Measurements from ENCODE around the gene SPRR1B.

Gene SPRR1B

GRCh38 chr1:152997901-152998300, 33.1 kb upstream of the SPRR1B start:
- Histone ChIP-seq H2BK5ac (ENCODE audit: low read depth, low read length, poor library complexity, severe bottlenecking) (no peak overlapping the region), H3K9ac (ENCODE audit: low read length) (no peak overlapping the region), H3K27ac (ENCODE audit: low read length, poor library complexity, severe bottlenecking) (no peak overlapping the region), H3K4me1 (ENCODE audit: control insufficient read depth, insufficient read depth, low read depth, low read length) (no peaks in the 10 kb centered on the region), H3K4ac (ENCODE audit: low read depth in 1 of 2, low read length in 2 of 2) (no peak overlapping the region), H4K91ac (ENCODE audit: low read length) (no peak overlapping the region), H2BK120ac (ENCODE audit: low read depth, low read length) (no peak overlapping the region), H4K8ac (ENCODE audit: low read length) (no peak overlapping the region), H2AFZ (ENCODE audit: low read depth, low read length) (no peak overlapping the region), H3K36me3 (ENCODE audit: control insufficient read depth in 1 of 2, insufficient read depth in 2 of 2, low read depth in 1 of 2, low read length in 2 of 2) (no peaks in the 10 kb centered on the region), H3K14ac (ENCODE audit: low read length in 2 of 2) (no peak overlapping the region), H3K27me3 (ENCODE audit: control insufficient read depth in 1 of 2, insufficient read depth in 1 of 2, low read length in 2 of 2) (no peaks in the 10 kb centered on the region), H3K23ac (ENCODE audit: low read length in 2 of 2) (no peak overlapping the region), H2BK15ac (ENCODE audit: low read depth, poor library complexity, severe bottlenecking) (no peak overlapping the region), H3K79me1 (replicated peaks; ENCODE audit: low read length, poor library complexity, severe bottlenecking) (no peaks in the 10 kb centered on the region), H3K18ac (ENCODE audit: low read depth in 1 of 2, low read length in 2 of 2) (no peak overlapping the region), H2AK5ac (ENCODE audit: low read length, severe bottlenecking) (no peak overlapping the region), H2BK12ac (ENCODE audit: low read length in 2 of 2) (no peak overlapping the region), H3K9me3 (ENCODE audit: control insufficient read depth, low read length) (no peaks in the 10 kb centered on the region), H3K4me3 (ENCODE audit: insufficient read depth in 1 of 2, low read depth in 1 of 2, low read length in 2 of 2) (no peak overlapping the region), H3K4me2 (ENCODE audit: low read length, poor library complexity, severe bottlenecking) (no peak overlapping the region)
- no peak for DNase-seq
- WGBS, result 39% methylated on average over 7 of the region's 7 CpGs

- no peak overlapping the region for H3K4ac ChIP-seq (ENCODE audit: low read depth in 1 of 2, low read length in 2 of 2)
- no peak overlapping the region for H3K23ac ChIP-seq (ENCODE audit: low read length in 2 of 2)
- no peak overlapping the region for H2BK5ac ChIP-seq (ENCODE audit: low read depth, low read length, poor library complexity, severe bottlenecking)
- no peak overlapping the region for H2BK12ac ChIP-seq (ENCODE audit: low read length in 2 of 2)
- no peak for DNase-seq
- H2BK15ac ChIP-seq (ENCODE audit: low read depth, poor library complexity, severe bottlenecking), result no peak overlapping the region
- H2AFZ ChIP-seq (ENCODE audit: low read depth, low read length), result no peak overlapping the region
- H3K36me3 ChIP-seq (ENCODE audit: control insufficient read depth in 1 of 2, insufficient read depth in 2 of 2, low read depth in 1 of 2, low read length in 2 of 2), result no peaks in the 10 kb centered on the region
- no peak overlapping the region for H3K18ac ChIP-seq (ENCODE audit: low read depth in 1 of 2, low read length in 2 of 2)
- WGBS, result 65% methylated on average over 4 of the region's 4 CpGs
- no peaks in the 10 kb centered on the region for H3K4me1 ChIP-seq (ENCODE audit: control insufficient read depth, insufficient read depth, low read depth, low read length)
- no peak overlapping the region for H3K4me3 ChIP-seq (ENCODE audit: insufficient read depth in 1 of 2, low read depth in 1 of 2, low read length in 2 of 2)
- no peaks in the 10 kb centered on the region for H3K27me3 ChIP-seq (ENCODE audit: control insufficient read depth in 1 of 2, insufficient read depth in 1 of 2, low read length in 2 of 2)
- H3K79me1 ChIP-seq (replicated peaks; ENCODE audit: low read length, poor library complexity, severe bottlenecking), result no peaks in the 10 kb centered on the region
- no peak overlapping the region for H2AK5ac ChIP-seq (ENCODE audit: low read length, severe bottlenecking)
- H3K9ac ChIP-seq (ENCODE audit: low read length), result no peak overlapping the region
- H4K91ac ChIP-seq (ENCODE audit: low read length), result no peak overlapping the region
- no peak overlapping the region for H3K14ac ChIP-seq (ENCODE audit: low read length in 2 of 2)
- no peak overlapping the region for H3K27ac ChIP-seq (ENCODE audit: low read length, poor library complexity, severe bottlenecking)
- H3K4me2 ChIP-seq (ENCODE audit: low read length, poor library complexity, severe bottlenecking), result no peak overlapping the region
- H4K8ac ChIP-seq (ENCODE audit: low read length), result no peak overlapping the region
- H2BK120ac ChIP-seq (ENCODE audit: low read depth, low read length), result no peak overlapping the region
- no peaks in the 10 kb centered on the region for H3K9me3 ChIP-seq (ENCODE audit: control insufficient read depth, low read length)
Measured at GRCh38 chr1:152998476-152998875, 32.5 kb upstream of the SPRR1B start.

GRCh38 chr1:152999818-153000217, 31.2 kb upstream of the SPRR1B start:
- WGBS, result 62% methylated on average over 5 of the region's 6 CpGs
- no peak overlapping the region for H3K14ac ChIP-seq (ENCODE audit: low read length in 2 of 2)
- H3K4ac ChIP-seq (ENCODE audit: low read depth in 1 of 2, low read length in 2 of 2), result no peak overlapping the region
- H3K4me1 ChIP-seq (ENCODE audit: control insufficient read depth, insufficient read depth, low read depth, low read length), result no peaks in the 10 kb centered on the region
- H3K79me1 ChIP-seq (replicated peaks; ENCODE audit: low read length, poor library complexity, severe bottlenecking), result no peaks in the 10 kb centered on the region
- H3K9me3 ChIP-seq (ENCODE audit: control insufficient read depth, low read length), result no peaks in the 10 kb centered on the region
- no peaks in the 10 kb centered on the region for H3K27me3 ChIP-seq (ENCODE audit: control insufficient read depth in 1 of 2, insufficient read depth in 1 of 2, low read length in 2 of 2)
- H3K4me2 ChIP-seq (ENCODE audit: low read length, poor library complexity, severe bottlenecking), result no peak overlapping the region
- H2BK15ac ChIP-seq (ENCODE audit: low read depth, poor library complexity, severe bottlenecking), result no peak overlapping the region
- no peak overlapping the region for H2BK5ac ChIP-seq (ENCODE audit: low read depth, low read length, poor library complexity, severe bottlenecking)
- no peak overlapping the region for H2BK120ac ChIP-seq (ENCODE audit: low read depth, low read length)
- no peak overlapping the region for H3K27ac ChIP-seq (ENCODE audit: low read length, poor library complexity, severe bottlenecking)
- no peak overlapping the region for H2AFZ ChIP-seq (ENCODE audit: low read depth, low read length)
- no peak overlapping the region for H3K9ac ChIP-seq (ENCODE audit: low read length)
- H3K23ac ChIP-seq (ENCODE audit: low read length in 2 of 2), result no peak overlapping the region
- H3K36me3 ChIP-seq (ENCODE audit: control insufficient read depth in 1 of 2, insufficient read depth in 2 of 2, low read depth in 1 of 2, low read length in 2 of 2), result no peaks in the 10 kb centered on the region
- H2AK5ac ChIP-seq (ENCODE audit: low read length, severe bottlenecking), result no peak overlapping the region
- no peak for DNase-seq
- no peak overlapping the region for H2BK12ac ChIP-seq (ENCODE audit: low read length in 2 of 2)
- no peak overlapping the region for H3K18ac ChIP-seq (ENCODE audit: low read depth in 1 of 2, low read length in 2 of 2)
- no peak overlapping the region for H4K91ac ChIP-seq (ENCODE audit: low read length)
- no peak overlapping the region for H3K4me3 ChIP-seq (ENCODE audit: insufficient read depth in 1 of 2, low read depth in 1 of 2, low read length in 2 of 2)
- H4K8ac ChIP-seq (ENCODE audit: low read length), result no peak overlapping the region

- 90% methylated on average over 1 of the region's 1 CpG for WGBS
Measured at GRCh38 chr1:153000294-153000693, 30.7 kb upstream of the SPRR1B start.

More at GRCh38 chr1:153000294-153000693, 30.7 kb upstream of the SPRR1B start:
- no peaks in the 10 kb centered on the region for H3K27me3 ChIP-seq (ENCODE audit: control insufficient read depth in 1 of 2, insufficient read depth in 1 of 2, low read length in 2 of 2)
- H2BK5ac ChIP-seq (ENCODE audit: low read depth, low read length, poor library complexity, severe bottlenecking), result no peak overlapping the region
- no peaks in the 10 kb centered on the region for H3K79me1 ChIP-seq (replicated peaks; ENCODE audit: low read length, poor library complexity, severe bottlenecking)
- no peak overlapping the region for H4K91ac ChIP-seq (ENCODE audit: low read length)
- H3K4me2 ChIP-seq (ENCODE audit: low read length, poor library complexity, severe bottlenecking), result no peak overlapping the region
- H2AFZ ChIP-seq (ENCODE audit: low read depth, low read length), result no peak overlapping the region
- no peaks in the 10 kb centered on the region for H3K9me3 ChIP-seq (ENCODE audit: control insufficient read depth, low read length)
- no peak overlapping the region for H3K18ac ChIP-seq (ENCODE audit: low read depth in 1 of 2, low read length in 2 of 2)
- no peak overlapping the region for H3K4me3 ChIP-seq (ENCODE audit: insufficient read depth in 1 of 2, low read depth in 1 of 2, low read length in 2 of 2)
- H3K27ac ChIP-seq (ENCODE audit: low read length, poor library complexity, severe bottlenecking), result no peak overlapping the region
- no peak overlapping the region for H4K8ac ChIP-seq (ENCODE audit: low read length)
- H3K14ac ChIP-seq (ENCODE audit: low read length in 2 of 2), result no peak overlapping the region
- no peak overlapping the region for H3K23ac ChIP-seq (ENCODE audit: low read length in 2 of 2)
- H3K4me1 ChIP-seq (ENCODE audit: control insufficient read depth, insufficient read depth, low read depth, low read length), result no peaks in the 10 kb centered on the region
- H2BK12ac ChIP-seq (ENCODE audit: low read length in 2 of 2), result no peak overlapping the region
- H3K9ac ChIP-seq (ENCODE audit: low read length), result no peak overlapping the region
- no peak for DNase-seq
- no peaks in the 10 kb centered on the region for H3K36me3 ChIP-seq (ENCODE audit: control insufficient read depth in 1 of 2, insufficient read depth in 2 of 2, low read depth in 1 of 2, low read length in 2 of 2)
- H3K4ac ChIP-seq (ENCODE audit: low read depth in 1 of 2, low read length in 2 of 2), result no peak overlapping the region
- H2BK15ac ChIP-seq (ENCODE audit: low read depth, poor library complexity, severe bottlenecking), result no peak overlapping the region
- H2BK120ac ChIP-seq (ENCODE audit: low read depth, low read length), result no peak overlapping the region
- no peak overlapping the region for H2AK5ac ChIP-seq (ENCODE audit: low read length, severe bottlenecking)
